Measurements from ENCODE around the gene DCK. TPM values are rescaled to one million over a fixed set of nuclear protein-coding genes. Genes with fewer than 3 reads are reported as not detected.

The DCK gene
- total RNA-seq (2014; rRNA removed; shearing (Covaris generic)) = 25.1 and 27.4 TPM in 2 replicates
- 16.9 and 18.3 TPM in 2 replicates for polyA plus RNA-seq (2016; fragmentation: Nextera tagmentation; extraction: Ambion mirVana)
- long read RNA-seq, transcript DCK-201 (7 exons, 2,716 nt) = major isoform, 10 of 13 reads
- long read RNA-seq, partial matches to known transcripts = 0 of 13 reads
- long read RNA-seq, other reads (novel, unspliced or antisense) = 2 of 13 reads

- Histone ChIP-seq H3F3A (replicated peaks; ENCODE audit: low read depth) (no peaks in the 10 kb centered on the region; the same call in 1 of the 2 replicates), H3K36me3 (ENCODE audit: insufficient read depth) (no peaks in the 10 kb centered on the region), H3K9me2 (ENCODE audit: insufficient read depth) (no peaks in the 10 kb centered on the region), H3K79me2 (replicated peaks; ENCODE audit: insufficient read depth) (peaks cover 44% of the 10 kb centered on the region), H3K4me1 (ENCODE audit: insufficient read depth) (peaks cover 40% of the 10 kb centered on the region), H3K4me3 (peak within 1 kb of the TSS; percentile 94), H2AFZ (peak within 1 kb of the TSS; percentile 94), H3K27me3 (ENCODE audit: insufficient read depth) (no peaks in the 10 kb centered on the region), H3K4me2 (peak within 1 kb of the TSS; percentile 84), H4K20me1 (replicated peaks; ENCODE audit: insufficient read depth) (peaks cover 7% of the 10 kb centered on the region; the same call in 1 of the 2 replicates), H3K27ac (ENCODE audit: low read depth) (peak within 1 kb of the TSS; percentile 92)
- peak; percentile 92 for ATAC-seq
- peak; percentile 93 for DNase-seq (ENCODE audit: low spot score)
- TF ChIP-seq POLR2AphosphoS5 (IDR thresholded peaks at IDR 0.05; ENCODE audit: low read depth) (peak; percentile 72), EZH2phosphoT487 (IDR thresholded peaks at IDR 0.05; ENCODE audit: unreplicated experiment) (no peak)
- Mint-ChIP-seq H3K9me3 (peaks cover 11% of the 10 kb centered on the region), H3K4me3 (peak within 1 kb of the TSS; percentile 83), H3K27me3 (ENCODE audit: insufficient read depth, low read depth, poor library complexity) (peaks cover 3% of the 10 kb centered on the region), H3K4me1 (peaks cover 43% of the 10 kb centered on the region), H3K36me3 (ENCODE audit: low read depth) (peaks cover 28% of the 10 kb centered on the region), H3K27ac (peak within 1 kb of the TSS; percentile 89)
Measured at GRCh38 chr4:70993181-70994068, at the start of gene DCK. DCK (plus strand) TSS chr4:70993649; CDS start chr4:70993836, 187 bp downstream.

GRCh38 chr4:70945046-70945445 is 48.4 kb upstream of the DCK start:
- Mint-ChIP-seq H3K4me3 (no peak overlapping the region), H3K27ac (no peak overlapping the region), H3K4me1 (peaks cover 40% of the 10 kb centered on the region), H3K36me3 (ENCODE audit: low read depth) (peaks cover 4% of the 10 kb centered on the region; the same call in 2 of the 3 replicates), H3K27me3 (ENCODE audit: insufficient read depth, low read depth, poor library complexity) (peaks cover 2% of the 10 kb centered on the region), H3K9me3 (no peaks in the 10 kb centered on the region)
- TF ChIP-seq CTCF (conservative IDR thresholded peaks at IDR 0.05; ENCODE audit: low read depth in 2 of 2) = no peak
- TF ChIP-seq EZH2 (IDR thresholded peaks at IDR 0.05; ENCODE audit: low read depth, unreplicated experiment) = no peak
- no peaks in the 10 kb centered on the region for H3F3A ChIP-seq (replicated peaks; ENCODE audit: low read depth)
- no peaks in the 10 kb centered on the region for H3K36me3 ChIP-seq (ENCODE audit: insufficient read depth)
- H3K9me2 ChIP-seq (ENCODE audit: insufficient read depth) = no peaks in the 10 kb centered on the region
- DNase-seq (ENCODE audit: low spot score) = no peak
- no peak for ATAC-seq
- H3K27me3 ChIP-seq (ENCODE audit: insufficient read depth) = no peaks in the 10 kb centered on the region
- H2AFZ ChIP-seq = no peak overlapping the region
- 0 out of 2 replicates have a peak overlapping the region, but pooled peaks have one; percentile 55 for H3K4me2 ChIP-seq
- H3K4me1 ChIP-seq (ENCODE audit: insufficient read depth) = peaks cover 23% of the 10 kb centered on the region
- H3K79me2 ChIP-seq (replicated peaks; ENCODE audit: insufficient read depth) = peaks cover 76% of the 10 kb centered on the region
- no peak overlapping the region for H3K27ac ChIP-seq (ENCODE audit: low read depth)
- peaks cover 3% of the 10 kb centered on the region; the same call in 1 of the 2 replicates for H4K20me1 ChIP-seq (replicated peaks; ENCODE audit: insufficient read depth)
- no peak overlapping the region for H3K4me3 ChIP-seq

GRCh38 chr4:70945452-70946055 is 47.9 kb upstream of the DCK start:
- Mint-ChIP-seq H3K9me3 (no peaks in the 10 kb centered on the region), H3K27ac (peak overlapping the region; percentile 9), H3K27me3 (ENCODE audit: insufficient read depth, low read depth, poor library complexity) (peaks cover 2% of the 10 kb centered on the region), H3K4me3 (no peak overlapping the region), H3K4me1 (peaks cover 41% of the 10 kb centered on the region), H3K36me3 (ENCODE audit: low read depth) (peaks cover 3% of the 10 kb centered on the region; the same call in 2 of the 3 replicates)
- Histone ChIP-seq H3F3A (replicated peaks; ENCODE audit: low read depth) (no peaks in the 10 kb centered on the region), H3K4me3 (no peak overlapping the region), H2AFZ (no peak overlapping the region), H3K4me2 (peak overlapping the region; percentile 55), H3K27ac (ENCODE audit: low read depth) (no peak overlapping the region), H3K27me3 (ENCODE audit: insufficient read depth) (no peaks in the 10 kb centered on the region), H4K20me1 (replicated peaks; ENCODE audit: insufficient read depth) (peaks cover 3% of the 10 kb centered on the region; the same call in 1 of the 2 replicates), H3K4me1 (ENCODE audit: insufficient read depth) (peaks cover 26% of the 10 kb centered on the region), H3K9me2 (ENCODE audit: insufficient read depth) (no peaks in the 10 kb centered on the region), H3K36me3 (ENCODE audit: insufficient read depth) (no peaks in the 10 kb centered on the region), H3K79me2 (replicated peaks; ENCODE audit: insufficient read depth) (peaks cover 74% of the 10 kb centered on the region)
- DNase-seq (ENCODE audit: low spot score) (no peak), ATAC-seq (no peak)
- no peak for TF ChIP-seq POLR2AphosphoS5 (IDR thresholded peaks at IDR 0.05; ENCODE audit: low read depth)
- TF ChIP-seq ZNF114 (CRISPR knock-in tag; IDR thresholded peaks at IDR 0.05) = no peak
- no peak for TF ChIP-seq ETS1 (IDR thresholded peaks at IDR 0.05)
- TF ChIP-seq STAT1 (IDR thresholded peaks at IDR 0.05; ENCODE audit: unreplicated experiment) = no peak
